Body of pancreas (tissue), 4 donors: ENCODE data around the gene THBD. TPM values are rescaled to one million over a fixed set of nuclear protein-coding genes. Genes with fewer than 3 reads are reported as not detected.

ENCODE experiments used
- ATAC-seq: fragments of 150-250 bp; one replicate; pipeline ENCODE4 v1.9.1; 2016
- DNase-seq, 4 donors: peaks; one replicate each; pipeline ENCODE4 v3.0.0-alpha.2; 2019
- H3K27ac ChIP-seq, 4 donors: fragments of 200-600 bp; sonication (generic); 1 replicate in 3 of 4; 2 replicates in 1 of 4; pipeline versions ENCODE4 v1.5.1 to v1.6.1; 2016 to 2019; ENCODE audit warnings: mild to moderate bottlenecking in 1 of 4, mixed read lengths in 1 of 4, moderate library complexity in 1 of 4
- H3K27me3 ChIP-seq, 2 donors: fragments of 200-600 bp; sonication (generic); one replicate each; pipeline ENCODE4 v1.6.0; 2016; ENCODE audit warnings: mild to moderate bottlenecking in 1 of 2
- H3K36me3 ChIP-seq, 2 donors: fragments of 200-600 bp; sonication (generic); replicated peaks in 1 of 2; 2 replicates each; pipeline ENCODE4 v1.5.1; 2016; ENCODE audit warnings: low read depth in 2 of 2; ENCODE audit not compliant: insufficient read depth in 1 of 2
- H3K4me1 ChIP-seq: fragments of 200-600 bp; sonication (generic); one replicate; pipeline ENCODE4 v1.6.0; 2016
- H3K4me3 ChIP-seq, 2 donors: fragments of 200-600 bp; sonication (generic); 1 replicate in 1 of 2; 2 replicates in 1 of 2; pipeline ENCODE4 v1.5.1; 2016 to 2019
- H3K9me3 ChIP-seq, 3 donors: fragments of 200-600 bp; sonication (generic); 1 replicate in 2 of 3; 2 replicates in 1 of 3; pipeline ENCODE4 v1.5.1; 2016
- CTCF ChIP-seq, 7 experiments: fragments of 450-650 bp in 4 of 7; fragments of 200-600 bp in 3 of 7; sonication (generic) in 3 of 7; IDR thresholded peaks; one replicate each; pipeline ENCODE4 v1.5.1; 2016 to 2019; ENCODE audit warnings: antibody characterized with exemption in 7 of 7
- POLR2A ChIP-seq, 3 donors: fragments of 450-650 bp; IDR thresholded peaks; one replicate each; pipeline ENCODE4 v1.6.1; 2016; ENCODE audit warnings: antibody characterized with exemption in 3 of 3, mild to moderate bottlenecking in 2 of 3
- WGBS, 2 donors: methylation state at CpG; one replicate each; pipeline ENCODE4 v1.1.5; 2017; 5-methylcytosine and 5-hydroxymethylcytosine counted together
- intact Hi-C: fragments of 100-400 bp; cut with DNase I; formaldehyde crosslinking; loops from one replicate; pipeline ENCODE4 v1.15.1; 2023
- total RNA-seq, 2 donors: library from RNA; depleted of rRNA; stranded (reverse); fragments of >200 nt; gene quantifications; one replicate each; pipeline ENCODE4 v1.1.0, GENCODE V29; 2016

Gene THBD
- total RNA-seq, 2 donors from 2014 or later = 14.3 to 44.2 TPM

- intact Hi-C loops = no loop called here
- H3K4me3 ChIP-seq = no peak overlapping the region
- no peak for TF ChIP-seq POLR2A (IDR thresholded peaks at IDR 0.05)
- TF ChIP-seq CTCF (IDR thresholded peaks at IDR 0.05) = no peak
- peaks cover 28% of the 10 kb centered on the region for H3K4me1 ChIP-seq
- no peaks in the 10 kb centered on the region for H3K27me3 ChIP-seq
- no peak overlapping the region for H3K27ac ChIP-seq
- H3K9me3 ChIP-seq = no peaks in the 10 kb centered on the region
- DNase-seq = no peak
- no peaks in the 10 kb centered on the region for H3K36me3 ChIP-seq
- WGBS, 2 donors = 41 to 52% methylated on average over 3 of the region's 3 CpGs
- ATAC-seq = no peak
Measured at GRCh38 chr20:23095499-23095898, 46.0 kb upstream of the THBD start.

GRCh38 chr20:23094927-23095326 lies 45.5 kb upstream of the THBD start:
- ATAC-seq (no peak), DNase-seq (no peak)
- Histone ChIP-seq H3K27ac (no peak overlapping the region), H3K27me3 (no peaks in the 10 kb centered on the region), H3K36me3 (no peaks in the 10 kb centered on the region), H3K9me3 (no peaks in the 10 kb centered on the region), H3K4me3 (no peak overlapping the region), H3K4me1 (peaks cover 28% of the 10 kb centered on the region)
- intact Hi-C loops = no loop called here
- no peak for TF ChIP-seq POLR2A (IDR thresholded peaks at IDR 0.05)
- TF ChIP-seq CTCF (IDR thresholded peaks at IDR 0.05) = no peak
- 86 to 87% methylated on average over 8 of the region's 8 CpGs for WGBS, 2 donors

GRCh38 chr20:23094213-23094896 lies 44.9 kb upstream of the THBD start:
- Histone ChIP-seq H3K27me3 (no peaks in the 10 kb centered on the region), H3K27ac (no peak overlapping the region), H3K9me3 (no peaks in the 10 kb centered on the region), H3K4me1 (peaks cover 28% of the 10 kb centered on the region), H3K4me3 (no peak overlapping the region), H3K36me3 (no peaks in the 10 kb centered on the region)
- intact Hi-C loops = no loop called here
- WGBS, 2 donors = 61 to 66% methylated on average over 13 of the region's 13 CpGs
- no peak for ATAC-seq
- no peak for DNase-seq
- TF ChIP-seq CTCF (IDR thresholded peaks at IDR 0.05) (no peak), POLR2A (IDR thresholded peaks at IDR 0.05) (no peak)

- no peak for DNase-seq
Measured at GRCh38 chr20:23093613-23094012, 44.1 kb upstream of the THBD start.

More at GRCh38 chr20:23093613-23094012, 44.1 kb upstream of the THBD start:
- Histone ChIP-seq H3K27me3 (no peaks in the 10 kb centered on the region), H3K9me3 (no peaks in the 10 kb centered on the region), H3K36me3 (no peaks in the 10 kb centered on the region), H3K4me3 (no peak overlapping the region), H3K27ac (no peak overlapping the region), H3K4me1 (peaks cover 28% of the 10 kb centered on the region)
- WGBS, 2 donors = 58 to 68% methylated on average over 3 of the region's 3 CpGs
- ATAC-seq = no peak
- no peak for TF ChIP-seq POLR2A (IDR thresholded peaks at IDR 0.05)
- TF ChIP-seq CTCF (IDR thresholded peaks at IDR 0.05) = no peak
- intact Hi-C loops = no loop called here
